ENCODE measurements around the gene NKAIN2.

- TF ChIP-seq CTCF (IDR thresholded peaks at IDR 0.05; ENCODE audit: low read length) (no peak), EZH2 (optimal IDR thresholded peaks at IDR 0.05; ENCODE audit: low read depth, low read length) (no peak), EZH2phosphoT487 (IDR thresholded peaks at IDR 0.05; ENCODE audit: low read length) (no peak)
These were observed 183.3 kb downstream of the NKAIN2 start for GRCh38 chr6:123986938-123987337.
